Left hindlimb (tissue), 1 donor: ENCODE measurements around the gene NXPE2.
"Not testable (repeated sequence)": the region's sequence is repeated elsewhere in the genome, so short reads cannot be mapped to it uniquely, and the experiment has no call there.

Source experiments
- DNase-seq: peaks from one replicate; pipeline ENCODE4 v3.0.0-alpha.2; 2018

The NXPE2 gene

GRCh38 chr11:114678125-114679036 is at the start of gene NXPE2:
Gene NXPE2, plus strand, starts transcription at chr11:114678527. Its CDS starts 49 bp downstream, at chr11:114678576.
- DNase-seq, result no peak

DNA sequence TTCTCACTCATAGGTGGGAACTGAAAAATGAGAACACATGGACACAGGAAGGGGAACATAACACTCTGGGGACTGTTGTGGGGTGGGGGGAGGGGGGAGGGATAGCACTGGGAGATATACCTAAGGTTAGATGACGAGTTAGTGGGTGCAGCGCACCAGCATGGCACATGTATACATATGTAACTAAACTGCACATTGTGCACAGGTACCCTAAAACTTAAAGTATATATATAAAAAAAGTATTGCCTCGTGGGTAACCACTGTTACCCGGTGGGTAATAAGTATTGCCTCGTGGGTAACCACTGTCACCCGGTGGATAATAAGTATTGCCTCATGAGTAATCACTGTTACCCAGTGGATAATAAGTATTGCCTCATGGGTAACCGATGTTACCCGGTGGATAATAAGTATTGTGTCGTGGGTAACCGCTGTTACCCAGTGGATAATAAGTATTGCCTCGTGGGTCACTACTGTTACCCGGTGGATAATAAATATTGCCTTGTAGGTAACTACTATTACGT is 46.8 kb upstream of the NXPE2 start:
- DNase-seq, result not testable (repeated sequence)

- DNase-seq, result not testable (repeated sequence)
These were observed 38.9 kb upstream of the NXPE2 start for GRCh38 chr11:114639440-114639839.

- no peak for DNase-seq
These were observed 27.7 kb upstream of the NXPE2 start for GRCh38 chr11:114650661-114651060.

GRCh38 chr11:114651145-114651718 is 27.1 kb upstream of the NXPE2 start:
- no peak for DNase-seq

DNA sequence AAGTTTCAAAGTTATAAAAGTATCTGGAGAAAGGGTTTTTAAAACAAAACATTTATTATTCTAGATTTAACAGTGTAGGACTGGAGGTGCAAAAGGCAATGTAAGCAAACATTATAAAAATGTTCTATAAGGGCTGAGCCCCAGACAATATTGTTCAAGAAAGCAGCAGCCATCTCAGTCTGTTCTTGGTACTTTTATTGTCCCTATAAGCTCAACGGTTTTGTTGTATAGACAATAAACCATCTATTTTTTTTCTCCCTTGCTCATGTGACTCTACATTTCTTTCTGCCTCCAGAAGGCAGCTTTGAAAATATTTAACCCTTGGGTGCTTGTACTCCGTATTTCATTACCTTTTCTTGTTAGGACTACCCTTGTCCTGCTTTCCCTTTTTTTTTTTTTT is 25.2 kb upstream of the NXPE2 start:
- DNase-seq, result no peak

DNA sequence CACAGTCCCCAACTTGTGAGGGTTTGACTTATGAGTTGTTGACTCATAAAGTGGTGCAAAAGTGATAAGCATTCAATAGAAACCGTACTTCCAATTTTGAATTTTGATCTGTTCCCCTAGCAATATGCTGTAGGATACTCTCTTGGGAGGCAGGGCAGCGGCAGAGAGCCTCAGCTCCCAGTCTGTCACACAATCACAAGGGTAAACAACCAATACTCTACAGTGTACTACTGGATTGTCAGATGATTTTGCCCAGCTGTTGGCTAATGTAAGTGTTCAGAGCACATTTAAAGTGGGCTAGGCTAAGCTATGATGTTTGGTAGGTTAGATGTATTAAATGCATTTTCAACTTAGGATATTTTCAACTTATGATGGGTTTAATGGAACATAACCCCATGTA is 13.7 kb upstream of the NXPE2 start:
- DNase-seq, result no peak

GRCh38 chr11:114666760-114667159 is 11.6 kb upstream of the NXPE2 start:
- no peak for DNase-seq

DNA sequence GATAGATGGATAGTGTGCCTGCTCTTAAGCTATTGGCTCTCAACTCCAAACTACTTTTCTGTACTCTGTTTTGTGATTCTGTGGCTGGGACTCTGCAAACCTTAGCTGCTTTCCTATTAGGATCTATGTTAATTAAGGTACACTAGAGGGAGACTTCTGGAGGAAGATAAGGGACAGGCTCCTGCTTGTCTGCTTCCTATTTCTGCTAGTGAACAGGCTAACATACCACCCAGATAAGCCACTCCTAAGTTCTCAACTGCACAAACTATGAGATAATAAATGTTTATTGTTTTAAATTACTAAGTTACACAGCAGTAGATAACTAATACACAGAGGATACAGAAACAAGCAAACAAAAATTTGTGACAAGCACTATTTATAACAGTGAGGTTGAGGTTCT is 10.2 kb upstream of the NXPE2 start:
- no peak for DNase-seq

- DNase-seq, result no peak
These were observed 4.7 kb upstream of the NXPE2 start for GRCh38 chr11:114673661-114674060.

DNA sequence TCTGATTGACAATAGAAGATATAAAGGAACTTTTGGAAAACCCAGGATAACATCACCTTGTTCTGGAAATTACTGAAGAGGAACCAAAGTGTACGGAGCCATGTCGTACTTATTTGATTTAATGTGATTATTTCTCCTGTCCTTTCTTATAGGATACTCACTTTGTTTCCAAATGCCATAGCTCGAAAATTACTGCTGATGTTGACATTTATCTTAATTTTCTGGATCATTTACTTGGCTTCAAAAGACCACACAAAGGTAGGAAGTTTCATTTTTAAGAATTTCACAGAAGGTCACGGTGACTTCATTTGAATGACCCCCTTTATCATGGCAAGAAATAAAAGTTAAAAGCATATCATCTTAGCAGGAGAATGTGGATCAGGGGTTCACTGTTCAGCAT is 1.2 kb downstream of the NXPE2 start:
- no peak for DNase-seq

DNA sequence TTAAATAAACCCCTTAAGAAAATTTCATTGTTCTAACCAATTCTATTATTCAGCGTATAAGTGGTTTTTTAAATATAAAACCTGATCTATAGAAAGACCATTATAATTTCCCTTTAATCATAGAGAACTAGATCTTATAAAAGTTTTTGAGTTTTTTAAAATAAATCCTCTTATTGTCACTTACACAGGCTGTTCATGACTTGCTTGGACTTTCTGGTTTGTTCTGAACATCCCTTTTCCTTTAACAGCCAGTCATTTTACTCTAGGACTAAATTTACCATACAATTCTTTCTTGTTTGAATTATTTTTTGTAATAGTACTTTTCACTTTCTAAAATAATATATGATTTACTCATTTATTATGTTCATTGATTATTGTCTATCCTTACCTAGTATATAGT is 4.7 kb downstream of the NXPE2 start:
- DNase-seq, result no peak

GRCh38 chr11:114684636-114685035 is 6.3 kb downstream of the NXPE2 start:
- no peak for DNase-seq

DNA sequence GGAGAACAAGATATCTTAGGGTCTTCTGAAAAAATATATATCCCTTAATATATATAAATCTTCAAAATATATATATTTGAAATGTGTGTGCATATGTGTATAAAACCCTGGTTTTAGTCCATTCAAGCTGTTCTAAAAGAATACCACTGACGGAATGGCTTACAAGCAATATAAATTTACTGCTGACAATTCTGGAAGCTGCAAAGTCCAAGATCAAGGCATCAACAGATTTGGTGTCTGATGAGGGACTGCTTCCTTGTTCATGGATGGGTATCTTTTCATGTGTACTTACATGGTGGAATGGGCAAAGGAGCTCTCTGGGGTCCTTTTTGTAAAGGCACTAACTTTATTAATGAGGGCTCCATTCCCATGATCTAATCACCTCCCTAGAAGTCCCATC is 6.8 kb downstream of the NXPE2 start:
- no peak for DNase-seq

GRCh38 chr11:114705280-114706024 is 27.1 kb downstream of the NXPE2 start:
- DNase-seq, result no peak

- no peak for DNase-seq
These were observed 31.6 kb downstream of the NXPE2 start for GRCh38 chr11:114709960-114710359.

- DNase-seq, result no peak
These were observed 35.4 kb downstream of the NXPE2 start for GRCh38 chr11:114713756-114714155.

GRCh38 chr11:114719562-114719961 is 41.2 kb downstream of the NXPE2 start:
- DNase-seq, result no peak

GRCh38 chr11:114724916-114725524 is 46.7 kb downstream of the NXPE2 start:
- DNase-seq, result no peak

DNA sequence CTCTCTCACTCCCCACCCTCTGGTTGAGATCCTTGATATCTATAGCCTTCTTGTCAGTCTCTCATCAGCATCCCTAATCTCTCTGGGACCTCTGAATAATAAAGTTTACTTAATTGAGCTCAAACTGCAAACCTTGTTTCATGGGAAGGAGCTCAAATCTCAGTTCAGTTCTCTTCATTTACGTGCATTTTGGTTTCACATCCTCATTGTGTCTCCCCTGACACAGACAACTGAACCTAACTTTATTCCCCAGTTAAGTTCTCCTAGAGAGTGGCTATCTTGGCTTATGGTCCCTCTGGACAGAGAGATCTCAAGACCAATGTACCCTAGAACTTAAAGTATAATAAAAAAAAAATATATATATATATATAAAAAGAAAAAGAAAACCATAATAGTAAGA is 47.3 kb downstream of the NXPE2 start:
- no peak for DNase-seq

GRCh38 chr11:114736806-114737205 is 58.5 kb downstream of the NXPE2 start:
- no peak for DNase-seq

GRCh38 chr11:114738954-114739353 is 60.6 kb downstream of the NXPE2 start:
- DNase-seq, result no peak

DNA sequence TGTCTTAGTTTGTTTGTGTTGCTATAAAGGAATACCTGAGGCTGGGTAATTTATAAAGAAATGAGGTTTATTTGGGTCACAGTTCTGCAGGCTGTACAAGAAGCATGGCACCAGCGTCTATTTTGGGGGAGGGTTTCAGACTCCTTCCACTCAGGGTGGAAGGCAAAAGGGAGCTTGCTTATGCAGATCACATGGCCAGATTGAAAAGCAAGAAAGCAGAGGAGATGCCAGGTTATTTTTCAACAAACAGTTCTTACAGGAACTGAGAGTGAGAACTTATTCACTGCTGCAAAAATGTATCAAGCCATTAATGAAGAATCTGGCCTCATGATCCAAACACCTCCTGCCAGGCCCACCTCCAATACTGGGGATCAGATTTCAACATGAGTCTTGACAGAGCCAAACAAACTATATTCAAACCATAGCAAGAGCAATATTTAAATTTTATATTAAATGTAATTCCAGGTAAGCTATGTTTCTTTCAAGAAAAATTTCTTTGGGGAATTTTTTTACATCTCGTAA is 66.9 kb downstream of the NXPE2 start:
- DNase-seq, result no peak
